NCI-H460 (cell line): ENCODE data around the gene ERI3. TPM values are rescaled to one million over a fixed set of nuclear protein-coding genes. Genes with fewer than 3 reads are reported as not detected.

Experiments
- DNase-seq: peaks from one replicate; pipeline ENCODE4 v3.0.0-alpha.2; 2016; ENCODE audit warnings: low read depth; ENCODE audit errors: extremely low read depth
- total RNA-seq: library from RNA; depleted of rRNA; stranded (reverse); fragments of >200 nt; shearing (Covaris generic); gene quantifications from 2 replicates; pipeline ENCODE4 v1.2.3, GENCODE V29; 2014

The ERI3 gene
- total RNA-seq, 1 experiment from 2014 or later = 46.7 TPM

DNA sequence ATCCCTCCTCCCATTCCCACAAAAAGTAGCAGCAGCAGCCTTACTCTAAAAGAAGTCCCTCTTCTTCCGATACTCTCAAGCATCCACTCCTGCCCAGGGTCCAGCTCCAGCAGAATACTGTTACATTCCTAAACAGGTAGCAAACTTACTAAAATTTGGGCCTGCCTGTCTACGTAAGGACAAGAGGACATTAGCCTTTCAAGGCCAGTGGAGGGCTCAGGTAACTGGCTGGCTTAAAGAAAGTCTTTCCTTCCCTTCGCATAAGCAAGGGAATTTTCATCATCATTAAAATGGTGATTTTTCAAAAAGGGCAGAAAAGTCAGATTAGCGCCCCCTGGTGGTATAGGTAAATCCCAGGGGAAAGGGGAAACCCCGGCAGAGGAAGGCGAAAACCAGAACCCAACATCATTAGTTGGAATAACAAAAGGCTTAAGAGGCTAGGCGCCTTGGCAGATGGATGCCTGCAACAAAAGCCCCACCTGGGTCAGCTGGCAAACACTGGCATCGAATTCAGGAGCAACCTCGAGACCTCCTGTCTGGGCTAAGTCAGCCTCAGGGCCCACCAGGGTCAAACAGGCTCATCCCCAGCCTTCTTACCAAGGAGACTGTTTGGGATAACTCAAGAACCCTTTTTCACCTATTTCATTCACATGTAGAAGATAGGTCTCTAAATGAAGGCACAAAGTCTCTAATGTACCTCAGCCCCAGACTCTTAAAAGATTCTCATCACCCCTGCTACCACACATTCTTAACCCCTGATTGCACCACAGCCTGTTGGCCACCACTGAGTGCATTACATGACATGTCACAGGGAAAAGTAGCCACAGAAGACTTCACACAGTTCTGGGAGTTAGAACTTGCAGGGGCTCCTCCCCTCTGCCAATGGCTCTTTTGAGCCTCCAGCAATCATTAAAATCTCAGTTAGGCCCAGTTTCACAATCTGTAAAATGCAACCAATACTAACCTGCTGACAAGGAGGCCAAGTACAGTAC, 36.7 kb downstream of the ERI3 start:
- DNase-seq = peak; percentile 33

DNA sequence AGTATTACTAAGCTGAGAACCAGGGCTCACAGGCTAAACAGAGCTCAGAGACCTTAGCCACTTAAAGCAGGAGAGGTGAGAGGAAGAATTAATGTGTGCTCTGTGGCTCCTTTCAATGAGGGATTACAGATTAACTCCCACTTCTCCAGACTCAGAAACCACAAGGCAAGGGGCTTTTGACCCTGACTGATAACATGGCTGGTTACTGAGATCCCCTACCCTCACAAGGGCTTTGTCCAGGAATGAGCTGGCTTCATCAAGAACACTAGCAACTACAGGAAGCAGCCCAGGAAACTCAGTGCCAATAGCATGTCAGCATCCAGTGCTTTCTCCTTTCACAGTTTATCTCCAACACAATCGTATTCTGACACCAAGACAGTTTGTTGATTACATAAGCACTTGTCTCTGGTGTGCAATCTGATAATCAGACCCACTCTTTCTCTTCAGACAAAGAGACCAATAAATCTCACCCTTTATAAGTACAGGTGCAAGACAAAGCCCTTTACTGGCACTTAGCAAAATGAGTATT, 38.8 kb downstream of the ERI3 start:
- no peak for DNase-seq

- no peak for DNase-seq
These were observed 39.5 kb downstream of the ERI3 start for GRCh38 chr1:44315521-44315920.

GRCh38 chr1:44314452-44314851, 40.6 kb downstream of the ERI3 start:
- DNase-seq = no peak

- DNase-seq = no peak
These were observed 41.7 kb downstream of the ERI3 start for GRCh38 chr1:44313265-44313918.

DNA sequence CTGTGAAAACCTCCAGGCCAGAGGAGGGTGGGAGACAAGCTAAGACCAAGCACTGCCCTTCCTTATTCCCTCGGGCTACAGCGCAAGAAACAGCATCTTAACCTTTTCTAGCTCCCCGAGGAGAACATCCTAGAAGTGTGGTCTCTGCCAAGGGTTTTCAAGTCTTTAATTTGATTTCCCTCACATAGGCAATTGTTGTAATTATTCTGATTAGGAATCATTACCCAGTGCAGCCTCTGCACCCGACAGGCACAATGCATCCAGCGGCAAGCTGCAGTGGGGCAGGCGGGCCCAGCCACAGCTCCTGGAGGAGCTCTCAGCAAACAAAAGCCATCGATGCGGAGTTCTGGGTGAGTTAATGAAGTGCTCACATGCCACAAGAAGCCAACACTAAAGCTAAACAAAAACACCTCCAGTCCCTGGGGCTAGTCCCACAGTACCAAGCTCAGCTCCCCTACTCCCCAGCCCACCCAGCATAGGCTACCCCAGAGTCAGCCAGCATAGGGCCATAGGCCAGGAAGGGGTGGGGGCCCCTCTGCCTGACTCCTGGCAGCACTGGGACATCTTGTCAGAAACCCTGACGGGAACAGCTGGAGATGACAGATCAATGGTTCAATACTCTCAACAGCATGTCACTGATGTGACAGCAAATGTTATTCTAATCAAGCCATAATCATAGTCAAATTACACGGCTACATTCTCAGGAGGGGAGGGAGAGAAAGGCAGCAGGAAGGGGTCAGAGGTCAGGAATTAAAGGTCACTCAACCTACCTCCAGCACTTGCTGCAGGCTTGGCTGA, 42.5 kb downstream of the ERI3 start:
- DNase-seq = no peak

DNA sequence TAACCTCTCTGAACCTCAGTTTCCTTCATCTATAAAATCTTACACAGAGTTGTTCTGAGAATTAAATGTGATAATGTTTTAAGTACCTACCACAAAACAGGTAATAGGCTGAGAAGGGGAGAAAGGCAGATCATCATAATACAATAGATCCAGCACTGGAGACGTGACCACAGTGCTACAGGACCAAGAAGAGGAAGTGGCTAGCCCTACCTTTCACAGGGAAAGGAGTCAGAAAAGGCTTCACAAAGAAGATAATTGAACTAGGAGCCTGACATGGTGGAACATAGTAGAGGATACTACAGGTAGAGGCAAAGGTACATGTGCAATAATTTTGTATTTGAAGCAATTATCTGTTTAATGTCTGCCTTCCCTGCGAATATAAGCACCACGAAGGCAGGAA, 45.1 kb downstream of the ERI3 start:
- DNase-seq = no peak

DNA sequence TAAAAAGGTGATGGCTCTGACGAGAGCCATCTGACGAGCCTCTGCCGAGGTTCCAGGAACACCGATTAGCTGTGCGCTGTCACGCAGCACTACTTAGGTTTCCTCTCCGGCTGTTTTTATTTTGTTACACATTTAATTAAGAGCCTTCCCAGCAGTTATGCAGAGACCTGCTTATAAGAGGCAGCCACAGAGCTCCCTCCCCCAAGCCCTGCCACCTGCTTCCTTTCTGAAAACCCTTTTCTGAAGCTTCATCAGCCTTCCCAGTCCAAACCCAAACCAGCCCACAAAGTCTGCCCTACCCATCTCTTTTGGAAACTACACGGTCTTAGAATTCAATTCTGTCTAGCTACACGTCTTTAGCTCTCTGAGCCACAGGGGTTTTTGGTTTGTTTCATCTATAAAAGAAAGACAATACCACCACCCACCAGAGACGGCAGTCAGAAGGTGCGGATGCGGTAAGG, 49.1 kb downstream of the ERI3 start:
- no peak for DNase-seq

DNA sequence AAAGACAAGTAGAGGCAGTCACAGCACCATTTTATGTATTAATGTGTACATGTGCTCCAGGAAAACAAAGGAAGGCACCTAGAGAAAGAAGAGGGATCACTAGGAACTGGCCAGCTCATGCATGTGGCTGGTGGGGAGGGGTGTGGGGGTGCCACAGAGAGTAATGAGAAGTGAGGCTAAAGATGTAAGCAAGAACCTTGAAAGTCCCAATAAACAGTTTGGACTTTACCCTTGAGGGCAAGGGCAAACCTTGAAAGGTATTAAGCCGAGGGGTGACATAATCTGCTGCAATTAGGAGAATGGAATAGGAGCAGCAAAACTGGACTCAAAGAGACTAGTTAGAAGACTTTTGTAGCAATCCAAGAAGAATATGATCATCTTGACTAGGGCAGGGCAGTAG, 51.5 kb downstream of the ERI3 start:
- DNase-seq = no peak

DNA sequence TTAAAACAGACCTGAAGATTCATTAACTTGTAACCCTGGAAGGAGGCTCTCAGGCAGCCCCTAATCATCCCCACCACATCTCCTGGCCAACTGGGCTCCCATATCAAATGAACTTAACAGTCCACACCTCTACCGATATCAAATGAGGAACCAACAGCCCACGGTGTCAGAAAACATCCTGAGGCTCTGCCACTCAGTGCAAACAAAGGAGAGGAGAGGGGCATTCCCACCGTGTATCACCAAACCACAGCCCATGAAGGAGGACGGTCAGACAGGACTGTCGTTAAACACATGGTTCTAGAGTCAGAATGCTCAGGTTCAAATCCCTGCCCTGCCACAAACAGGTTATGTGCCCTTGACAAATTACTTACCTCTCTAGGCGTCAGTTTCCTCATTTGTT, 52.5 kb downstream of the ERI3 start:
- DNase-seq = no peak

GRCh38 chr1:44301442-44301841, 53.6 kb downstream of the ERI3 start:
- DNase-seq = no peak

DNA sequence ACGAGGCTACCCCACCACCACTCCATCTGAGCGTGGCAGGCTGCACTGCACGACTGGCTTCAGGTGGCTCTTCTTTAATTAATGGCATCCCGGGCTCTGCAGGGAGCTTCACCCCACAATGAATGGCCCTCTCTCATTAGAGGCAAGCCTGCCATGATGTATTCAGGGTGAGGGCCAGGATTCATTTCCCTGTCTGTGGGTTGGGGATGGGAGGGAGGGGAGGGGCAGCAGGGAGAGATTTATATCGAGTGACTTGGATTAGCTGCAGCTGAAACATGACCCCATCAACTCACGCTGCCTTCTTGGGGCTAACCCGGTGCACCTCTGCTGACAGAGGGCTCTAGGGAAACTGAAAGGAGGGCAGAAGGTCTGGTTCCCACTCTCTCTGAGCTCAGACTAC, 54.2 kb downstream of the ERI3 start:
- DNase-seq = no peak

- DNase-seq = no peak
These were observed 57.2 kb downstream of the ERI3 start for GRCh38 chr1:44297695-44298400.

- DNase-seq = no peak
These were observed 58.3 kb downstream of the ERI3 start for GRCh38 chr1:44296806-44297205.

DNA sequence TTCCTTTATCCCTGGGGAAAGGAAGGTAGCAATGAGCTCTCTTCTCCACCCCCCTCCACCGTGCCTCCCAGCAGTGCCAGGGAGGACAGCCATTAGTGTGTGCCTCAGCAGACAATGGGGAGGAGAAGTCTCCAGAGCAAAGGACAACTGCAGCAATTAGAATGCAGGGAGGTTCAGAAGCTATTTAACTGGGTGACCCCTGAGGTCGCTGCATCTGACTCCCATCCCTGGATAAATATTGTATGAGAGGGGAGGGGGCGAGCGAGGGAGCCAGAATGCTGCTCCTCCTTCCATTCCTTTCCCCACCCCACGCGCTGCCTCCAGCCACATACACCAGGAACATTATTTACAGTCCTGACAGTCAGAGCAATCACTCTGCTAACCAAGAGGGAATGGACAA, 59.0 kb downstream of the ERI3 start:
- no peak for DNase-seq

GRCh38 chr1:44294588-44295007, 60.5 kb downstream of the ERI3 start:
- DNase-seq = no peak

- no peak for DNase-seq
These were observed 61.2 kb downstream of the ERI3 start for GRCh38 chr1:44293761-44294315.

DNA sequence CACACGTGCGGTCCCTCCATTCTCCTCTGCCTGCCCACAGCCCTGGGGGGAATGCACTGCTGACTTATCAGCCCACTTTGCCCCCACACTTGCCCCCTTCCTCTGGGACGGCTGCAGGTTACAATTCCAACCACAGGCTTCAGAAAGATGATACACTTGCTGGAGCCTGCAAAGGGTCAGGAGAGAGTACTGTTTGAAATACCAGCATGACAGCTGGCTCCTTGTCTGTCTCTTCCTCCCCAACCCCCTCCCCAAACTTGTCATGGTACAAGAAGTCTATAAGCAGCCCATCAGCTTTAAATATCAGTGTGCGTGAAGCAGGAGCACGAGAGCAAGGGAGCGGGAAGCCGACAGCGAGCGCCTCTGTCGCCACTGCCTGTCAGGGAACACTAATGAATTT, 62.4 kb downstream of the ERI3 start:
- no peak for DNase-seq

- DNase-seq = no peak
These were observed 64.6 kb downstream of the ERI3 start for GRCh38 chr1:44290250-44291094.
